Endothelial cell of umbilical vein (primary cell): ENCODE results near the gene PHLPP2. TPM values are rescaled to one million over a fixed set of nuclear protein-coding genes. Genes with fewer than 3 reads are reported as not detected.

Experiments used
- polyA plus RNA-seq, 4 experiments: library from polyadenylated mRNA; depleted of rRNA in 3 of 4; stranded (reverse) in 3 of 4; unstranded in 1 of 4; fragments of >200 nt; gene quantifications; 2 replicates each; pipeline versions ENCODE4 v1.2.1 to v1.2.3, GENCODE V29; 2011 to 2012; ENCODE audit warnings: missing spikeins in 1 of 4
- small RNA-seq: library from RNA; depleted of rRNA; stranded (forward); fragments of <200 nt; gene quantifications from one replicate; pipeline ENCODE3, GENCODE V24; 2012; ENCODE audit warnings: low replicate concordance, low read depth; ENCODE audit not compliant: insufficient read depth, insufficient read length
- total RNA-seq: library from RNA; stranded (reverse); gene quantifications from 2 replicates; pipeline ENCODE4 v1.2.3, GENCODE V29; 2021

PHLPP2 gene
- total and polyA plus RNA-seq, 2 donors (not counting 3 experiments of a cell fraction or from before 2014, with no cell fraction given) = 4.1 to 8.0 TPM

Small RNAs within 50 kb of the gene (small RNA-seq; reads per million reads assigned to genes)
- gene RNU6-208P (not detected), gene SNORA70D (not detected), gene SNORD71 (594 reads per million, percentile 99 among the genes with 10 or more reads in this experiment)

Other genes with a start within 250 kb of the PHLPP2 start
- 2.3 and 2.6 TPM in 2 replicates for gene ZNF19, start 235.4 kb downstream of the PHLPP2 start, total RNA-seq
- gene ZNF19, start 235.4 kb downstream of the PHLPP2 start, polyA plus RNA-seq = 0.64 and 0.98 TPM in 2 replicates
- not detected in 2 replicates for gene CHST4, start 198.3 kb downstream of the PHLPP2 start, total RNA-seq
- not detected in 2 replicates for gene CHST4, start 198.3 kb downstream of the PHLPP2 start, polyA plus RNA-seq
- not detected in 2 replicates for gene TAT, start 147.6 kb downstream of the PHLPP2 start, total RNA-seq
- not detected in 2 replicates for gene TAT, start 147.6 kb downstream of the PHLPP2 start, polyA plus RNA-seq
- not detected in 2 replicates for gene MARVELD3, start 98.5 kb downstream of the PHLPP2 start, total RNA-seq
- not detected in 2 replicates for gene MARVELD3, start 98.5 kb downstream of the PHLPP2 start, polyA plus RNA-seq
- 85.3 and 88.4 TPM in 2 replicates for gene AP1G1, start 84.1 kb upstream of the PHLPP2 start, total RNA-seq
- 55.5 and 57.4 TPM in 2 replicates for gene AP1G1, start 84.1 kb upstream of the PHLPP2 start, polyA plus RNA-seq
- 23.9 and 24.9 TPM in 2 replicates for gene ATXN1L, start 121.3 kb upstream of the PHLPP2 start, total RNA-seq
- gene ATXN1L, start 121.3 kb upstream of the PHLPP2 start, polyA plus RNA-seq = 14.9 and 15.6 TPM in 2 replicates
- 7.3 and 9.6 TPM in 2 replicates for gene ZNF821, start 159.5 kb upstream of the PHLPP2 start, total RNA-seq
- gene ZNF821, start 159.5 kb upstream of the PHLPP2 start, polyA plus RNA-seq = 8.0 and 8.1 TPM in 2 replicates
- gene IST1, start 170.8 kb upstream of the PHLPP2 start, total RNA-seq = 165 and 185 TPM in 2 replicates
- 136 and 145 TPM in 2 replicates for gene IST1, start 170.8 kb upstream of the PHLPP2 start, polyA plus RNA-seq